Measurements from ENCODE around the gene CMTR2. TPM values are rescaled to one million over a fixed set of nuclear protein-coding genes. Genes with fewer than 3 reads are reported as not detected.

CMTR2 gene
- total and polyA plus RNA-seq, 2 of the 4 experiments (the other 2 are of a cell fraction) = 10.6 to 21.9 TPM

DNA sequence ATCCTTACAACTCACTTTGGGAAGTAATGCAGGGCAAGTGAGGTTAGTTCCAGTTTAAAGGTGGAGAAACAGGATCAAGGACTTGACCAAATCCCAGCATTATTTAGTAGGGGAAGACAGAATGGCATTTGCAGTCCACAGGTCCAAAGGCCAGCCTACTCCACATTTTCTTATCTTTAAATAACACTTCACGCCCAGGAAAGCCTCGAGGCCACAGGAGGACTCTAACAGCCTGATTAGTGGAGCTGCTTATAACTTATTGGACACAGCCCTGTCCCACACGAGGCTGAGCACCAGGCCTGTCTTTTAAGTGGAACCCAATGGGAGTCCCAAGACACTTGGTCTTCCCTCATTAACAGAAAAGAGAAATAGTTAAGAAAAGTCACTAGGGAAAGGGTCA, 46.6 kb downstream of the CMTR2 start:
- TF ChIP-seq MAZ (IDR thresholded peaks at IDR 0.05; ENCODE audit: borderline replicate concordance, low read depth, low read length) (no peak), RCOR1 (IDR thresholded peaks at IDR 0.05; ENCODE audit: insufficient replicate concordance, low read length) (no peak)
- TF ChIP-seq, protein P1, sequence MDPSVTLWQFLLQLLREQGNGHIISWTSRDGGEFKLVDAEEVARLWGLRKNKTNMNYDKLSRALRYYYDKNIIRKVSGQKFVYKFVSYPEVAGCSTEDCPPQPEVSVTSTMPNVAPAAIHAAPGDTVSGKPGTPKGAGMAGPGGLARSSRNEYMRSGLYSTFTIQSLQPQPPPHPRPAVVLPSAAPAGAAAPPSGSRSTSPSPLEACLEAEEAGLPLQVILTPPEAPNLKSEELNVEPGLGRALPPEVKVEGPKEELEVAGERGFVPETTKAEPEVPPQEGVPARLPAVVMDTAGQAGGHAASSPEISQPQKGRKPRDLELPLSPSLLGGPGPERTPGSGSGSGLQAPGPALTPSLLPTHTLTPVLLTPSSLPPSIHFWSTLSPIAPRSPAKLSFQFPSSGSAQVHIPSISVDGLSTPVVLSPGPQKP (IDR thresholded peaks at IDR 0.05; ENCODE audit: borderline replicate concordance, low read depth, low read length) = no peak
- TF ChIP-seq, protein P2, sequence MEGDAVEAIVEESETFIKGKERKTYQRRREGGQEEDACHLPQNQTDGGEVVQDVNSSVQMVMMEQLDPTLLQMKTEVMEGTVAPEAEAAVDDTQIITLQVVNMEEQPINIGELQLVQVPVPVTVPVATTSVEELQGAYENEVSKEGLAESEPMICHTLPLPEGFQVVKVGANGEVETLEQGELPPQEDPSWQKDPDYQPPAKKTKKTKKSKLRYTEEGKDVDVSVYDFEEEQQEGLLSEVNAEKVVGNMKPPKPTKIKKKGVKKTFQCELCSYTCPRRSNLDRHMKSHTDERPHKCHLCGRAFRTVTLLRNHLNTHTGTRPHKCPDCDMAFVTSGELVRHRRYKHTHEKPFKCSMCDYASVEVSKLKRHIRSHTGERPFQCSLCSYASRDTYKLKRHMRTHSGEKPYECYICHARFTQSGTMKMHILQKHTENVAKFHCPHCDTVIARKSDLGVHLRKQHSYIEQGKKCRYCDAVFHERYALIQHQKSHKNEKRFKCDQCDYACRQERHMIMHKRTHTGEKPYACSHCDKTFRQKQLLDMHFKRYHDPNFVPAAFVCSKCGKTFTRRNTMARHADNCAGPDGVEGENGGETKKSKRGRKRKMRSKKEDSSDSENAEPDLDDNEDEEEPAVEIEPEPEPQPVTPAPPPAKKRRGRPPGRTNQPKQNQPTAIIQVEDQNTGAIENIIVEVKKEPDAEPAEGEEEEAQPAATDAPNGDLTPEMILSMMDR (conservative IDR thresholded peaks at IDR 0.05; ENCODE audit: low read depth, low read length) = no peak

More for the DNA sequence above, 46.6 kb downstream of the CMTR2 start:
- no peaks in the 10 kb centered on the region for H3K36me3 ChIP-seq (ENCODE audit: control insufficient read depth, insufficient read depth, low read length)
- no peaks in the 10 kb centered on the region for H3K27me3 ChIP-seq (ENCODE audit: control insufficient read depth, insufficient read depth, low read length)
- H2AK5ac ChIP-seq (ENCODE audit: low read depth, low read length) = no peak overlapping the region
- ATAC-seq (ENCODE audit: low read depth) (no peak), DNase-seq (no peak)
- CTCF ChIA-PET = no interaction called here
- H3K27ac ChIP-seq (ENCODE audit: insufficient read depth, low read length) = no peak overlapping the region
- intact Hi-C loops (cut with micrococcal nuclease) = no loop called here
- dilution Hi-C loops (cut with HindIII; ENCODE audit: low sequenced_read_pairs, unreplicated experiment) = no loop called here
- H4K5ac ChIP-seq (ENCODE audit: low read depth, low read length) = no peak overlapping the region
- no peak overlapping the region for H3K14ac ChIP-seq (replicated peaks; ENCODE audit: low read depth, low read length)
- H2AFZ ChIP-seq (replicated peaks; ENCODE audit: low read length, poor library complexity) = no peak overlapping the region
- no peak overlapping the region for H3K9ac ChIP-seq (ENCODE audit: low read depth, low read length)
- H3K56ac ChIP-seq (ENCODE audit: extremely low read depth, insufficient read depth, low read length) = no peak overlapping the region
- no peak overlapping the region for H4K8ac ChIP-seq (ENCODE audit: low read depth in 2 of 2, low read length in 2 of 2)
- in situ Hi-C loops (cut with MboI; ENCODE audit: low sequenced_read_pairs) = no loop called here
- H2BK20ac ChIP-seq (ENCODE audit: low read depth, low read length) = no peak overlapping the region
- no peak overlapping the region for H2BK15ac ChIP-seq (ENCODE audit: low read depth, low read length)
- BruUV-seq (replicated peaks) = no TSS peak
- H3K4me1 ChIP-seq (ENCODE audit: control insufficient read depth, insufficient read depth, low read length) = no peaks in the 10 kb centered on the region
- no peak overlapping the region for H2BK120ac ChIP-seq (ENCODE audit: low read depth, low read length)
- POLR2A ChIA-PET (ENCODE audit: unreplicated experiment) = no interaction called here
- H3K9me1 ChIP-seq (ENCODE audit: insufficient read depth, low read length) = no peaks in the 10 kb centered on the region
- H3K23ac ChIP-seq (ENCODE audit: low read depth, low read length) = no peak overlapping the region
- no peak overlapping the region for H3K4ac ChIP-seq (ENCODE audit: low read depth, low read length)
- no peaks in the 10 kb centered on the region for H4K20me1 ChIP-seq (ENCODE audit: insufficient read depth, low read length)
- no peaks in the 10 kb centered on the region for H3K9me3 ChIP-seq (ENCODE audit: control insufficient read depth, insufficient read depth, low read length)
- no peak overlapping the region for H3K18ac ChIP-seq (ENCODE audit: low read depth, low read length)
- no peak overlapping the region for H4K91ac ChIP-seq (ENCODE audit: insufficient read depth, low read depth, low read length)
- no CpG with 5 or more reads among the region's 3 CpGs for WGBS, 2 experiments (ENCODE audit: extremely low coverage in 2 of 2, insufficient read length in 1 of 2)
- H2BK5ac ChIP-seq (ENCODE audit: low read depth, low read length, poor library complexity, severe bottlenecking) = no peak overlapping the region
- H3K79me1 ChIP-seq (ENCODE audit: low read depth in 1 of 2, low read length in 2 of 2) = no peaks in the 10 kb centered on the region
- no peak overlapping the region for H3K4me3 ChIP-seq (ENCODE audit: insufficient read depth, low read depth, low read length)
- no peak overlapping the region for H2AK9ac ChIP-seq (replicated peaks; ENCODE audit: low read depth, low read length, poor library complexity)
- H3K4me2 ChIP-seq (ENCODE audit: low read depth, low read length) = no peak overlapping the region
